ENCODE measurements around the gene HPS5. TPM values are rescaled to one million over a fixed set of nuclear protein-coding genes. Genes with fewer than 3 reads are reported as not detected.
"Not testable (repeated sequence)": the region's sequence is repeated elsewhere in the genome, so short reads cannot be mapped to it uniquely, and the experiment has no call there.

The HPS5 gene, protein sequence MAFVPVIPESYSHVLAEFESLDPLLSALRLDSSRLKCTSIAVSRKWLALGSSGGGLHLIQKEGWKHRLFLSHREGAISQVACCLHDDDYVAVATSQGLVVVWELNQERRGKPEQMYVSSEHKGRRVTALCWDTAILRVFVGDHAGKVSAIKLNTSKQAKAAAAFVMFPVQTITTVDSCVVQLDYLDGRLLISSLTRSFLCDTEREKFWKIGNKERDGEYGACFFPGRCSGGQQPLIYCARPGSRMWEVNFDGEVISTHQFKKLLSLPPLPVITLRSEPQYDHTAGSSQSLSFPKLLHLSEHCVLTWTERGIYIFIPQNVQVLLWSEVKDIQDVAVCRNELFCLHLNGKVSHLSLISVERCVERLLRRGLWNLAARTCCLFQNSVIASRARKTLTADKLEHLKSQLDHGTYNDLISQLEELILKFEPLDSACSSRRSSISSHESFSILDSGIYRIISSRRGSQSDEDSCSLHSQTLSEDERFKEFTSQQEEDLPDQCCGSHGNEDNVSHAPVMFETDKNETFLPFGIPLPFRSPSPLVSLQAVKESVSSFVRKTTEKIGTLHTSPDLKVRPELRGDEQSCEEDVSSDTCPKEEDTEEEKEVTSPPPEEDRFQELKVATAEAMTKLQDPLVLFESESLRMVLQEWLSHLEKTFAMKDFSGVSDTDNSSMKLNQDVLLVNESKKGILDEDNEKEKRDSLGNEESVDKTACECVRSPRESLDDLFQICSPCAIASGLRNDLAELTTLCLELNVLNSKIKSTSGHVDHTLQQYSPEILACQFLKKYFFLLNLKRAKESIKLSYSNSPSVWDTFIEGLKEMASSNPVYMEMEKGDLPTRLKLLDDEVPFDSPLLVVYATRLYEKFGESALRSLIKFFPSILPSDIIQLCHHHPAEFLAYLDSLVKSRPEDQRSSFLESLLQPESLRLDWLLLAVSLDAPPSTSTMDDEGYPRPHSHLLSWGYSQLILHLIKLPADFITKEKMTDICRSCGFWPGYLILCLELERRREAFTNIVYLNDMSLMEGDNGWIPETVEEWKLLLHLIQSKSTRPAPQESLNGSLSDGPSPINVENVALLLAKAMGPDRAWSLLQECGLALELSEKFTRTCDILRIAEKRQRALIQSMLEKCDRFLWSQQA
- total RNA-seq: 24.3 TPM

DNA sequence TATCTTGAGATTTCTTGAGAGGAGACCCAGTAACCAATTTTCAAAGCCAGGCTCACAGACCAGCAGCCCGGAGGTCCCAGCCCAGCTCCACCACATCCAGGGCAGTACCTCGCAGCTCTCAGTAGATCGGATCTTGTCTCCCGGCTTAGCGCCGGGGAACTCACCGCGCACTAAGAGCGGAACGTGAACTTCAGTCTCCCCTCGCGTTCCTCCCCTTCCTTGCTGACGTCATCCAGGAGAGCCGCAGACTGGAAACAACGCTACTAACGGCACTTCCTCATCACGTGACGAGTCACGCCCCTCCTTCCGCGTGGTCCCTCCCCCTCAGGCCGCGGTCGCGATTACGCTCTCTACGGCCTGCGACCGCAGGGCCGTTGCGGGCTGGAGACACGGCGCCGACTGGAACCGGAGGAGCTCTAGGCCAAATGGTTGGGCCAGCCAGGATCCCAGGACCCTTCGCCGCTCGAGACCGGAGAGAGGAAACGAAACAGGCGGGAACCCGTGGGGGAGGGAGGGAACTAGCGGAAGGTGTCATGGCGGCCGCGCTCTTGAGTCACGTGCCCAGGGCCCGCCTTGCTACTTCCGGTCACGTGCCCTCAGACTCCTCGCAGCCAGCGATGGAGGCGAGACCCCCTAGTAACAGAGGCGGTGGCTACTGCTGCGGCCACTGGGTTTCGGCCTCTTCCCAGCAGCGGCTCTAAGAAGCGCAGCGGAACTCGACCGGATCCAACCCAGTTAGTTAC, at the start of gene HPS5, which contains the start of gene GTF2H1:
HPS5 (minus strand) TSS at position 172 of the 743 bp plus-strand sequence. CDS start 4,282 bp downstream, outside the sequence.
GTF2H1 (plus strand) TSS at position 599 of the 743 bp plus-strand sequence. CDS start 10,508 bp downstream, outside the sequence.
- peak; percentile 99 for DNase-seq

DNA sequence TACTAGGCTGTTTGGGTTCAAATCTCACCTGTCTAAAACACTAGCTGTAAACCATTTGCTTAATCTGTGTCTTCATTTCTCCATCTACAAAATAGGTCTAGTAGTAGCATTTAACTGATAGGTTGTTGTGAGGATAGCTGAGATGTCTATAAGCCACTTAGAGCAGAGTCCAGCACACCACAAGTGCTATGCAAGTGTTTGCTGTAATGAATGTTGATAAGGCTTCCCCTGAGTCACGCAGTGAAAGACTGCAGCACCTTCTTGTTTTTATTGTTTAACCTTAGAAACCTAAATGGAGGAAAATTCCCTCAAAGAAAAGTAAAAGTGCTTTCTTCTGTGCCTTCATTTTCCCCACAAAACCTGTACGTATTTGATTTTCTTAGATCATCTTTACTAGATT, 49.3 kb upstream of the HPS5 start:
- no peak for DNase-seq

DNA sequence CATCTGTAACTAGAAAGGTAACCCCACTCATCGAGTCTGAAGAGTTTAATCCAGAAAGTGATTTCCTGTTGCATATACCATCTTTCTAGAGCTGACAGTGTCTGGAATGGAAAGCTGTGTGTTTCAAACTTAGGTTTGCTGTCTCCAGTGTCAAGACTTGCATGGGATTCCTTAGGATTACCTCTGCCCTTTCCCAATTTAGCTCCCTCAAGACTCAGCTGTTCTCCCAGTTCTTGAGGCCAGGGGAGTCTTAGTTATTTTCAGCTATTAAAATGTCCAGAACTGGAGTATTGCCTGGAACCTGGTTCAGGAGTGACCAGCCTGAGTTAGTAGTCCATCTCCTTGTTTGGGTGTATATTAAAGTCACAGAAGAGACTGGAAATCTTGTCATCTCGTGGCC, 47.5 kb upstream of the HPS5 start:
- peak; percentile 42 for DNase-seq

DNA sequence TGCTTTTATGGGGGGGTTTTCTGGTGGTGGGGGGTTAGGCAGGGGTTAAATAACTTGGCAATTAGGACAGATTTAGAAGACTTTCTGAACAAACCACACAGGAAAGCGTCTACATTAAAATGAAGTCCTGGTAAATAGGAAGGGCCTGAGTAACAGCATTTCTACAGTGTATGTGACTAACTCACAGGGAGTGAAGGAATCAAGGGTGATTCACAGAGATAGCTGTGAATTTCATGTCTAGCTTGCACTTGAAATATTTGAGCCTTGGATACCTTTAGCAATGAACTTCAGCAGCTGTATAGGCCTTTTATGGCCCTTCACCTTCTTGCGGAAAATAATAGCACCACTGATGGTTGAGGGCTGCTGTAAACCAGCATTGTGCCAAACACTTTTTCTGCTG, 46.3 kb upstream of the HPS5 start:
- DNase-seq: no peak

DNA sequence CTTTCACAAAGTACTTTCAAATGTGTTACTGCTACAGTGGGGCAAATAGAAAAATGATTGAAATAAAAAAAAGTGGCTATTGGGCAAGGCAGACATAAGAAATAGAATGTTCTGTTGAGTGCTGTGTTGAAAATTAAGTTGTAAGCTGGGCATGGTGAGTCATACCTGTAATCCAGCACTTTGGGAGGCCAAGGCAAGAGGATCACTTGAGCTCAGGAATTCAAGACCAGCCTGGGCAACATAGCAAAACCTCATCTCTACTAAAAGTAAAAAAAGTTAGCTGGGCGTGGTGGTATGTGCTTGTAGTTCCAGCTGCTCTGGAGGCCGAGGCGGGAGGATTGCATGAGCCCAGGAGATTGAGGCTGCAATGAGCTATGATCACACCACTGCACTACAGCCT, 45.5 kb upstream of the HPS5 start:
- no peak for DNase-seq

DNA sequence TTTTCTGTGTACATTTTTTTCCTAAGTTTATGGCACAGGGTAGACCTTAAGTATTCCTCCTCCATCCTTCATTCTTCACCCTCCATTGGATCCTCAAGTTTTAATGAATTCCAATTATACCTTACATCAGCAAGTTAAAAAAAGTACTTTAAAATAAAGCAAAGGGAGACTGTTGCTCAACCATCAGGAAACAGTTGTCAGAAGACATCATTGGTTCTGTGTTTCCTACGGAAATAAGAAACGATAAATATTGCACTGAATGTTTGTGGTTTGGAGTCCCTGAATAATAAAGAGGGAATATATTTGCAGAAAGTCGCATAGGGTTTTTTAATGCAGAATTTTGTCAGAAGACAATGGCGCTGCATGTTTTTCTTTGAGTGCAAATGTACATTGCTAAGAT, 44.3 kb upstream of the HPS5 start:
- no peak for DNase-seq

DNA sequence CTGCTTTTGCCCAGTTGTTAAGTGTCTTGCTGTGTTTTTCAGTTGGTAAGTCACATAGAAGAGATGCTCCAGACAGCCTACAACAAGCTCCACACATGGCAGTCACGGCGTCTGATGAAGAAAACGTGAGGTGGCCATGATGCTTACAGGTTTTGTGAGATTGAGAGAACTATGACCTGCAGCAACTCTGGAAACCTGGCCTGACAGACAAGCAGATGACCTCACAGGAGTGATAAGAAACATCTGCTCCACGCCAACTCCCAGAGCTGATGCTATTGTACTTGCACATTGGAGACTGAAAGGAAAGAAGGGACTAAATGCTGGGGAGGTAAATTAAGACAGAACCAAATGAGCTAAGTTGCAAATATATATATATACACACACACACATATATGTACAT, 43.8 kb upstream of the HPS5 start:
- DNase-seq: no peak

DNA sequence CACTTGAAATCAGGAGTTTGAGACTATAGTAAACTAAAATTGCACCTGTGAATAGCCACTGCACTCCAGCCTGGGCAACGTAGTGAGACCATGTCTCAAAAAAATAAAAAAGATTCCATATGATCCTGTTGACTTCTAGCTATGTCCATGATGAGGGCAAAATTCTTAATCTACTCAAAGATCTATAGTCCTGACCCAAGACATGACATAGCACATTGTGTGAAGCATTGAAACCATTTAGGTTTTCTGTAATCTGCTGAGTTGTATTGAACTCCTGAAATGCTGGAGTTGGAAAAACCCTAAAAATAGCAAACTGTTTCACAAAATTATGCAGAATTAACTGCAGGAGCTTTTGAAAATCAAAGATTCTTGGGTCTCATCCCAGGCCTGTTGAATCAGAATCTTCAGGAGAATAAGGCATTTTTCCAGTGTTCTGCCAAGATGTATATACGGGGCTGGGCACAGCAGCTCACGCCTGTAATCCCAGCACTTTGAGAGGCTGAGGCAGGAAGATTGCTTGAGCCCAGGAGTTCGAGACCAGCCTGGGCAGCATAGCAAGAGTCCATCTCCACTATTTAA, 42.6 kb upstream of the HPS5 start:
- no peak for DNase-seq

DNA sequence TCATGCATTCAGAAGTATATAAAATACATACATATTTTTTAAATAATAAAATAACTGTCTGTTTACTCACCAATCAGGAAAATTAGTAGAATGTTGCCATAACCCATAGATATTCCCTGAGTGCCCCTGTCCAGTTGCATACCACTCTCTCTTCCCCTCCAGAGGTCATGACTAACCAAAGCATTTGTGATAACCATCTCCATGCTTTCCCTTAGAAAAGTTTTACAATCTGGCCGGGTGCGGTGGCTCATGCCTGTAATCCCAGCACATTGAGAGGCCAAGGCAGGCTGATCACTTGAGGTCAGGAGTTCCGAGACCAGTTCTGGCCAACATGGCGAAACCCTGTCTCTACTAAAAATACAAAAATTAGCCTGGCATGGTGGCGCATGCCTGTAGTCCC, 39.2 kb upstream of the HPS5 start:
- no peak for DNase-seq

DNA sequence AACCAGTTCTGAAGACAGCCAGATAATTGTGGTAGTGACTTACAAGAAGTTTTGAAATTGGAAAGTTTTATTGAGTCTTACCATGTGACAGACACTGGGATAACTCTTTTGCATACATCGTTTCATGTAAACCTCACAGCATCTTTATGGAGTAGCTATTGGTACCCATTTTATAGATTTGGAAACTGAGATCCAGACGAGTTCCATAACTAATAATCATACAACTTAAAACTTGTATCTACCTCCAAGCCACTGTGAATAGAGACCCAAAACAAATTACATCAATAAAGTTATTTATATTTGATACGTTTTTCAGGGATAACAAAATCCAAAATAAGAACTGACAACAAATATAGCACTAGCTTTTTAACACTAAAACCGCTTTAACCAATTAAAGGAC, 36.7 kb upstream of the HPS5 start:
- no peak for DNase-seq

DNA sequence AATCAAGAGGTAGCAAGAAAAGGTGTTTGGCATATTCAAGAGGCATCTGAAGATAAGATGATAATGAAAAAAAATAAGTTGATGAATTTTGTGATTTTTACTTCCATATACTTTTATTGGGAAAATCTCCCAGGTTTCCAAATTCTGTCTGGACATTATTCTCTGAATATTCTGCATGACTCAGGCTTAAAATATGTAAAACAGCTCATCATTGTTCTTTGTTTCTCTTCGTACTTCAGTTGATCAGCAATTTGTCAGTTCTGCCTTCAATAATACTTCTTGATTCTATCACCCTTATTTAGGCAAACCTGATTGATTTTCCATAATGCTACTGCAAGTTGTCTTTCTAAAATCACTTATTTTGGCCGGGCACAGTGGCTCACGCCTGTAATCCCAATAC, 30.6 kb upstream of the HPS5 start:
- no peak for DNase-seq

DNA sequence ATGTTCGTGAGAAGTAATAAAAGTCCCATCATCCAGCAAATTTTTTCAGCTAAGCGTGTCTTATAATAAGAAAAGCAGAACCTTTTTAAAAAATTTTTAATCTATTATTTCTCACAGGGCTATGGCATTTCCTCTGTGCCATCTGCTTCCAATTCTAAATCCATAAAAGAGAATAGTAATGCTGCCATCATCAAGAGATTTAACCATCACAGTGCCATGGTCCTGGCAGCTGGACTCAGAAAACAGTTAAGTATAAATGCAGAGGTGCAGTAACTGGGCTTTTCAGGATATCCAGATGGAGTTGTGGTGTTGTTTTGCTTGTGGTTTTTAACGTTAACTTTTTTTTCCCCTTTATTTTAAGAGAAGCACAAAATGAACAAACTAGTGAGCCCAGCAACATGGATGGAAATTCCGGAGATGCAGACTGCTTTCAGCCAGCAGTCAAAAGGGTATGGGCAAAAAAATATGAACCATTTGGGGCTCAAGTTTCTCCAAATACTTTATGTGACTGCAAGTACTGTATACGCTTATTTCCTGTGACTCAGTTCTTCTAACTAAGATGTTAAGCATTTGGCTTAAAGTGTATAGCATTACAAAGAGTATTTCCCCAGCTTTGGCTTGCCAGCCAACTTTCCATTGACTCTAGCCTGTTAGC, 25.7 kb upstream of the HPS5 start:
- no peak for DNase-seq

DNA sequence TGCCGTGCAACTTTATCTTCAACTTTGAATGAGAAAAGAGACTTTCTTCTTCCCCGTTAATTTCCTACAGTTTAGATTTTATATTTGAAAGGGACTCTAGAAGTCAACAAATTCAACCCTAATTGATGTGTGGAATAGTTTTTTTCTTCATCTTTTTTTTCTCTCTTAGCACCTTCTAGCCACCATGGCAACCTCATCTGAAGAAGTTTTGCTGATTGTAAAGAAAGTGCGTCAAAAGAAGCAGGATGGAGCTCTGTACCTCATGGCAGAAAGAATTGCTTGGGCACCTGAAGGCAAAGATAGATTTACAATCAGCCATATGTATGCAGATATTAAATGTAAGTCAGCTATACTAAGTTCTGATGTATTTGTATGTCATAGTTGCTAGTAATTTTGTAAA, 11.0 kb upstream of the HPS5 start:
- DNase-seq: no peak

DNA sequence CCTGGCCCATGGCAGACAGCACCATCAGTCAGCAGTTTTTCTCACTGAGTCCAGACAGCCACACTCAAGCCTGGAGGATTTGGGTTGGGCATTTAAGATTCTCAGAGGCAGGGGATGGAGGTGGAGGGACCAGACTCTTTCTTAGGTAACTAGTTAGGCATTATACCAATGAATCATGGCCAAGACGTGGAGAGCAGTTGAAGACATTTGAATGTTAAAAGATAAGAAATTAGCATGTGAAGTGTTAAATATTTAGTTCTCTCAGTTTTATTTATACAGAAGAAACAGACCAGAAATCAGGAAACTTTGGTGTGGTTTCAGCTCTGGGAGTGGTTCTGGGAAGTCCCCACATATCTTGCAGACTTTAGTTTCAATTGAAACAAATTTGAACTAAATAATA, 10.4 kb upstream of the HPS5 start:
- no peak for DNase-seq

DNA sequence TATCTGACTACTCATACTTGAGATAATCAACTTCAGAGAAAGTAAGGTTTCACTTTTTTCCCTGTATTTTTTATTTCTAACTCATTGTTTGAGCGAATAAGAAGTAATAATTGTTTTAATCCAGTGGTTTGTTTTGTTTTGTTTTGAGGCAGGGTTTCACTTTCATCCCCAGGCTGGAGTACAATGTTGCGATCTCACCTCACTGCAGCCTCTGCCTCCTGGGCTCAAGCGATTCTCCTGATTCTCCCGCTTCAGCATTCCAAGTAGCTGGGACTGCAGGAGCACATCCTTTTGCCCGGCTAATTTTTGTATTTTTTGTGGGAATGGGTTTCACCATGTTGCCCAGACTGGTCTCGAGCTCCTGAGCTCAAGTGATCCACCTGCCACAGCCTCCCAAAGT, 9.0 kb upstream of the HPS5 start:
- DNase-seq: no peak

DNA sequence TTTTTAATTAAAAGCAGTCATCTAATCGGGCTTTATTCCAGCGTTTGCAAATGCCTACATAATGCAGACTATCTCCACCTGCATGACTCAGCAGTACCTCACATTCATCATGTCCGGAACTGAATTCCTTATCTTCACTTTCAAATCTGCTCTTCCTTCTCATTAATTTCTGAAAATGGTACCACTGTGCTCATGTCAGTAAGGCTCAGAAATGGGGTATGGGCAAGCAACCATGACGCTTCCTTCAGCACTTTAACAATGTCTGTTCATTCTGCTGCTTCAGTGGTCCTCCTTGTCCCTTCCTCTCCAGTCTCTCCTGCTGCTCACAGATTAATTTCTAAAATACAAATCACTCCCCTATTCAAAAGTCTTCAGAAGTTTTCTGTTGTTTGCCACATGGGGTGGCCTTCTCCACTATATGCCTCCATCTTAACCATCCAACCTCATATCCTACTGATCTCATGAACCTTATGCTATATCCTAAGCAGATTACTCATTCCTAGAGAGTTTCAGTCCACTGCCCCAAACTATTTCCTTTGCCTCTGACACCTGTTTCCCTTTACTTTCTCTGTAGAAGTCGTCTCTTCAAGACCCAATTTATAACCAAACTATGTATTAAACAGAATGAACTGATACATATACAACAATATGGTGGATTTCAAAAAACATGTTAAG, 7.4 kb upstream of the HPS5 start:
- DNase-seq: no peak

DNA sequence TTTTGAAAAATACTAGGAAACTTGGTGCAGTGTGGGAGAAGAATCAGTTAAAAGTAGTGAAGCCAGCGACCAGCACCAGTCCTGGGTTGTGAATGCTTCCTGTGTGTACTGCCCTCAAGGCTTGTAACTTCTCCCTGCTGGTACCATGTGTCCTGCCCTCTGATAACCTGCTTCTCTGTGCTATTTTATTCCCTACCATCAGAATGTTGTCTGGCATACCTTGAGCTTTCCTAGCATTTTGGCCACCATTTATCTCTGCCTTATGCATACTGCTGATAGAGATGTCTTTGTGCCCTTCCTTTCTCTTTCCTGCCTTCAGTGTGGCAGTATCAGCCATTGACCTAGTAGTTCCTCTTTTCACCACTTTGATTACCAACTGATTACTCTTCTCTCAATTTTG, 2.4 kb upstream of the HPS5 start:
- no peak for DNase-seq

DNA sequence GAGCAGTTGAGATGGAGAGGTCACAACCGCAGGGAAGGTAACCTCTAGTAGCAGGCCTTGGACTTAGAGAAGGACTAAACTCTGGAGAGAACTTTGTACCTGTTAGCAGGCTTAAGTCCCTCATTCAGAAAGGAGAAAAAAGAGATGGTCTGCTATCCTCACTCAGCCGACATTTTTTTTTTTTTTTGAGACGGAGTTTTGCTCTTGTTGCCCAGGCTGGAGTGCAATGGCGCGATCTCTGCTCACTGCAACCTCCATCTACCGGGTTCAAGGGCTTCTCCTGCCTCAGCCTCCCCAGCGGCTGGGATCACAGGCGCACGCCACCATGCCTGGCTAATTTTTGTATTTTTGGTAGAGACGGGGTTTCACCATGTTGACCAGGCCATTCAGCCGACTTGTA, 1.9 kb upstream of the HPS5 start:
- not testable (repeated sequence) for DNase-seq

DNA sequence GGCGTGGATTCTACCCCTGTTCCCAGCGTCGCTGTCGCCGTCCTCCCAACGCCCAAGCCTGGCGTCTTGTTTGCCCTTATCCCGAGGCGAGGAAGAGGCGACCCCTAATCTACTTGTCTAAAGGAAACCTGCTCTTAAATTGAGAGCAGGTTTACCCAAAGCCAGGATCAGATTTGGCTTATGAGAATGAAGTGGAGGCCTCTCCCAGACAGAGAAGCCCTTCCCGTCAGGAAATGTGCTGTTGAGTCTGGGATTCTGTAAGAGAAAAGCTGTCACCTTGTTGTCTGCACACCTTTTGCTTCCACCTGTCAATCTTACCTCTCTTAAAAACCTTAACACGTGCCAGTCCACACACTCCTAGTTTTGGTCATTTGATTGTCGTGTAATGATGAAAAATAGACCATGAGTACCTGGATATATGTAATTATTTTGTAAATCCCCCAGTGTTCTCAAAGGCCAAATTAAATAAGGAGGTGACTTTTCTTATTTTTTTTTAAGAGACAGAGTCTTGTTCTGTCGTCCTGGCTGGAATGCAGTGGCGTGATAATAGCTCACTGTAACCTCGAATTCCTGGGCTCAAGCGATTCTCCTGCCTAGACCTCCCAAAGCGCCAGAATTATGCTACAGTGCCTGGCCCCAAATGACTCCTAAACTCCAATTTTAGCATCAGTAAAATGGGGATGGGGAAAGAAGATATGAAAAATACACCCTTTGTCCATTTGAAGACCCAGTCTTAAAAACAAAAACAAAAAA, 1.1 kb upstream of the HPS5 start:
- DNase-seq: no peak

DNA sequence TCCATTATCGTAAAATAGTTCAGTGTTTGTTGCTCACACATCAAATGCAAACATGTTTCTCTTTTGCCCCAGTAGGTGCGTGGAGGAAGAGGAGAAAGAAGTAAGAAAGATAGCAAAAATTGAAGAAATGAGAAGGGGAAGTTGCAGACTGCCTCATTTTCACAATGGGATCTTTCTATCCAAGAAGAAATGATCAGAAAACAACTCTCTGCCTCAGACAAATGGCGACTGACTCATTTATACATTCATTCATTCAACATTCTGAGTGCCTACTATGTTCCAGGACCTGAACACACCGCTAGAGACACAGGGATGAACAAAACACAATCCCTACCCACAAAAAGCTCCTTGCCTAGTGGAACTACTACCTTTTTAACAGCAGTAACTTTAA, 367 bp downstream of the HPS5 start:
- peak; percentile 25 for DNase-seq

Measured in tongue (tissue), 2 donors.